Neutrophil (primary cell): ENCODE results near the gene EXOC3L4.
A peak's percentile ranks its signal among the peaks of the same experiment; 100 is the strongest.
"Not testable (repeated sequence)": the region's sequence is repeated elsewhere in the genome, so short reads cannot be mapped to it uniquely, and the experiment has no call there.

ENCODE experiments used
- H3K27ac ChIP-seq: fragments of 200-600 bp; sonication (generic); 2 replicates; pipeline ENCODE4 v1.5.1; 2016; ENCODE audit warnings: mild to moderate bottlenecking, moderate library complexity
- H3K27me3 ChIP-seq: fragments of 200-600 bp; sonication (generic); 2 replicates; pipeline ENCODE4 v1.6.0; 2016; ENCODE audit warnings: mild to moderate bottlenecking
- H3K36me3 ChIP-seq: fragments of 200-600 bp; sonication (generic); 2 replicates; pipeline ENCODE4 v1.5.1; 2017
- H3K4me1 ChIP-seq, 2 experiments: fragments of 200-600 bp in 1 of 2; sonication (generic) in 1 of 2; 1 replicate in 1 of 2; 2 replicates in 1 of 2; pipeline versions ENCODE4 v1.5.1 to v1.6.1; 2013 to 2016; ENCODE audit warnings: low read depth in 1 of 2, low read length in 1 of 2, mild to moderate bottlenecking in 1 of 2, moderate library complexity in 1 of 2; ENCODE audit not compliant: control insufficient read depth in 1 of 2, insufficient read depth in 1 of 2
- H3K4me3 ChIP-seq, 2 experiments: fragments of 200-600 bp in 1 of 2; sonication (generic) in 1 of 2; 1 replicate in 1 of 2; 2 replicates in 1 of 2; pipeline ENCODE4 v1.5.1; 2013 to 2016; ENCODE audit warnings: low read depth in 1 of 2, low read length in 1 of 2, mild to moderate bottlenecking in 1 of 2, moderate library complexity in 1 of 2
- H3K9me3 ChIP-seq: fragments of 200-600 bp; sonication (generic); 2 replicates; pipeline ENCODE4 v1.5.1; 2016
- TF ChIP-seq, protein P1 (sequence below): fragments of 200-600 bp; sonication (generic); IDR thresholded peaks from 2 replicates; pipeline ENCODE4 v1.5.1; 2016; ENCODE audit warnings: antibody characterized with exemption

The EXOC3L4 gene

DNA sequence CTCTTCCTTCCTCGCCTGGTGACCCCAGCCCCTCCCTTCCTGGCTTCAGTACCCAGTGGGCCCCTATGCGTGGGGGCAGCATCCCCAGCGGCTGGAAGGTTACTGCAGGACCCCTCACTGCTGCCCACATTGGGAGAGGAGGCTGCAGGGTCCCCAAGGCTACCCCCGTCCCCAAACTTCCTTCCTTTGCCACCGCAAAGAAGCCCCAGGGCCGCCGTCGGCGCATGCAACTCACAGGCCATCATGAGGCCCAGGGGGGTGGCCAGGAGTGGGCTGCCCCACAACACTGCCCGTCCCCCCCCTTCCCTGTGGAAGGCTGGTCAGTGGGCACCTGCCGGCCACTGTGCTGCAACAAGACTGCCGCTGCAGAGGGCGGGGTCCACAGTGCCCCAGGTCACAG is 19.2 kb downstream of the EXOC3L4 start:
- TF ChIP-seq, protein P1, sequence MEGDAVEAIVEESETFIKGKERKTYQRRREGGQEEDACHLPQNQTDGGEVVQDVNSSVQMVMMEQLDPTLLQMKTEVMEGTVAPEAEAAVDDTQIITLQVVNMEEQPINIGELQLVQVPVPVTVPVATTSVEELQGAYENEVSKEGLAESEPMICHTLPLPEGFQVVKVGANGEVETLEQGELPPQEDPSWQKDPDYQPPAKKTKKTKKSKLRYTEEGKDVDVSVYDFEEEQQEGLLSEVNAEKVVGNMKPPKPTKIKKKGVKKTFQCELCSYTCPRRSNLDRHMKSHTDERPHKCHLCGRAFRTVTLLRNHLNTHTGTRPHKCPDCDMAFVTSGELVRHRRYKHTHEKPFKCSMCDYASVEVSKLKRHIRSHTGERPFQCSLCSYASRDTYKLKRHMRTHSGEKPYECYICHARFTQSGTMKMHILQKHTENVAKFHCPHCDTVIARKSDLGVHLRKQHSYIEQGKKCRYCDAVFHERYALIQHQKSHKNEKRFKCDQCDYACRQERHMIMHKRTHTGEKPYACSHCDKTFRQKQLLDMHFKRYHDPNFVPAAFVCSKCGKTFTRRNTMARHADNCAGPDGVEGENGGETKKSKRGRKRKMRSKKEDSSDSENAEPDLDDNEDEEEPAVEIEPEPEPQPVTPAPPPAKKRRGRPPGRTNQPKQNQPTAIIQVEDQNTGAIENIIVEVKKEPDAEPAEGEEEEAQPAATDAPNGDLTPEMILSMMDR, result no peak
- no peak overlapping the region for H3K4me3 ChIP-seq
- no peaks in the 10 kb centered on the region for H3K9me3 ChIP-seq
- H3K27ac ChIP-seq, result peak overlapping the region; percentile 97
- no peaks in the 10 kb centered on the region for H3K27me3 ChIP-seq
- peaks cover 82 to 84% of the 10 kb centered on the region in 2 experiments for H3K4me1 ChIP-seq
- H3K36me3 ChIP-seq, result no peaks in the 10 kb centered on the region

DNA sequence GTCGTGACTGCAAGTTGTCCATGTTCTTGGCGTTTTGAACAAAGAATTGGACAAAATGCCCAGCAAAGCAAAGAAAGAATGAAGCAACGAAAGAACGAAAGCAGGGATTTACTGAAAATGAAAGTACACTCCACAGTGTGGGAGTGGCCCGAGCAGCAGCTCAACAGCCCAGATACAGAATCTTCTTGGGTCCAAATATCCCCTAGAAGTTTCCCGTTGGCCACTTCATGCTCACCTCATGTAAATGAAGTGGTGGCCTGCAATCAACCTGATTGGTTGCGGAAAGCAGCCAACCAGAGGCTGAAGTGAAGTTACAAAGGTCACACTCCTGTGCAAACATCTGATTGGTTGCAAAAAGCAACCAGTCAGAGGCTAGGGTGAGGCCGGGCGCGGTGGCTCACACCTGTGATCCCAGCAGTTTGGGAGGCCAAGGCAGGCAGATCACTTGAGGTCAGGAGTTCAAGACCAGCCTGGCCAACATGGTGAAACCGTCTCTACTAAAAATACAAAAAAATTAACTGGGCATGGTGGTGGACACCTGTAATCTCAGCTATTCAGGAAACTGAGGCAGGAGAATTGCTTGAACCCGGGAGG is 20.7 kb downstream of the EXOC3L4 start:
- Histone ChIP-seq H3K4me3 (peak overlapping the region in 1 of 2 experiments; percentile 49), H3K27ac (peak overlapping the region; percentile 97), H3K4me1 (peaks cover 87 to 94% of the 10 kb centered on the region in 2 experiments)
- not testable (repeated sequence) for H3K36me3 ChIP-seq, H3K9me3 ChIP-seq, H3K27me3 ChIP-seq

GRCh38 chr14:103115845-103116572 is 21.5 kb downstream of the EXOC3L4 start:
- H3K27ac ChIP-seq, result peak overlapping the region; percentile 97
- H3K27me3 ChIP-seq, result no peaks in the 10 kb centered on the region
- H3K36me3 ChIP-seq, result no peaks in the 10 kb centered on the region
- no peak overlapping the region for H3K4me3 ChIP-seq
- TF ChIP-seq, protein P1, result no peak
- peaks cover 87 to 96% of the 10 kb centered on the region in 2 experiments for H3K4me1 ChIP-seq
- no peaks in the 10 kb centered on the region for H3K9me3 ChIP-seq

DNA sequence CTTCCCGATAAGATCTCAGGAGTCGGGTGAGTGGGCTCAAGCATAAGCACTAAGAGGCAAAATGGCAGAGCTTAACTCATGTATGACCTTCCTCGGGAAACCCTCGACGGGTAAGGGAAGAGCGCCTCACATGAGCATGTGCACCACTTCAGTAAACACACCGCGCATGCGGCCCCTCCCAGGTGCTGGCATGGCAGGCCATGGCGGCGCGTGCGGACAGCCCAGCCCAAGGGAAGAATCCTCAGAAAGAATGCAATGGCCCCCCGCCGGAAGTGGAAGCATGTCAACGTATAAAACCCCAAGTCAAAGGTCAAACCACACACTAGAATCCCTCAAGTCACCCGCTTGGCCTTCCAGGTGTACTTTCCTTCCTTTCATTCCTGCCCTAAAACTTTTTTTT is 22.1 kb downstream of the EXOC3L4 start:
- TF ChIP-seq, protein P1, result no peak
- H3K9me3 ChIP-seq, result no peaks in the 10 kb centered on the region
- no peak overlapping the region for H3K4me3 ChIP-seq
- peaks cover 87 to 96% of the 10 kb centered on the region in 2 experiments for H3K4me1 ChIP-seq
- H3K27me3 ChIP-seq, result no peaks in the 10 kb centered on the region
- no peaks in the 10 kb centered on the region for H3K36me3 ChIP-seq
- H3K27ac ChIP-seq, result peak overlapping the region; percentile 97

DNA sequence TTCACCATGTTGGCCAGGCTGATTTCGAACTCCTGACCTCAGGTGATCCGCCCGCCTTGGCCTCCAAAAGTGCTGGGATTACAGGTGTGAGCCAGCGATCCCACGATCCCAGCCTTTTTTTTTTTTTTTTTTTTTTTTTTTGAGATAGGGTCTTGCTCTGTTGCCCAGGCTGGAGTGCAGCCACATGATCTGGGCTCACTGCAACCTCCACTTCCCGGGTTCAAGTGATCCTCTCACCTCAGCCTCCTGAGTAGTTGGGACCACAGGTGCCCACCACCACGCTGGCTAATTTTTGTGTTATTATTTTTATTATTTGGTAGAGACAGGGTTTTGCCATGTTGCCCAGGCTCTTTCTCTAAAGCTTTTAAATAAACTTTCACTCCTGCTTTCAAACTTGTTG is 23.0 kb downstream of the EXOC3L4 start:
- not testable (repeated sequence) for H3K9me3 ChIP-seq, H3K27me3 ChIP-seq, H3K36me3 ChIP-seq
- H3K27ac ChIP-seq, result peak overlapping the region; percentile 97
- H3K4me3 ChIP-seq, result peak overlapping the region in 1 of 2 experiments; percentile 98
- peaks cover 87 to 96% of the 10 kb centered on the region in 2 experiments for H3K4me1 ChIP-seq

DNA sequence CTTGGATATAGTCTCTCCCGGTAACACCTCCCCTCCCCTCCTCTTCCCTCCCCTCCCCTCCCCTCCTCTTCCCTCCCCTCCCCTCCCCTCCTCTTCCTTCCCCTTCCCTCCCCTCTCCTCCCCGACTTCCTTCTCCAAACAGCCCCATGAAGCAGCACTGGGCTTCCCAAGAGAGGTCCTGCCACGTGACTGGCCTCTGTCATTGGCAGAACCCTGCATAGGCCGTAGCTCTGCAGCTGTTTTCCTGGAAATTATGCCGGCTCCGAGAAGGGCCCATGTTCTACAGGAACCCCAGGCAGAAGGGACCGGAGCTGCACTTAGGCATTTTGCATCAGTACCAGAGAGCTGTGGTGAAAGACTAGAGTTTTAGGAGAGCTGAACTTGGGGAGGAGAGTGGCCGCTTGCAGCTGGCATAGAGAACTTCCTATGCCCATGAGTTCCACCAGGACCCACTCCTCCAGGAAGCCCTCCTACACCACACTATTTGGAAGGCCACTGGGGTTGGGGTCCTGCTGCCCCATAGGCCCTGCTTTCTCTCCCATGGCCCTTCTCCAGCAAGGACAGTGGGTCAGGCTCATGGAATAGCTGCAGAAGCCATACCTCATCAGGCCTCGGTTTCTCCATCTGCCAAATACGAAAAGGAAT is 23.6 kb downstream of the EXOC3L4 start:
- peak overlapping the region; percentile 38 to 98 for H3K4me3 ChIP-seq
- H3K27ac ChIP-seq, result peak overlapping the region; percentile 97
- no peaks in the 10 kb centered on the region for H3K27me3 ChIP-seq
- TF ChIP-seq, protein P1, result peak; percentile 13
- H3K36me3 ChIP-seq, result no peaks in the 10 kb centered on the region
- H3K4me1 ChIP-seq, result peaks cover 83 to 95% of the 10 kb centered on the region in 2 experiments
- H3K9me3 ChIP-seq, result no peaks in the 10 kb centered on the region
